Bronchial epithelial cell (primary cell): ENCODE results near the gene UBE2A. TPM values are rescaled to one million over a fixed set of nuclear protein-coding genes. Genes with fewer than 3 reads are reported as not detected.

Experiments used
- DNase-seq: peaks from one replicate; pipeline ENCODE4 v3.0.0-alpha.2; 2010; ENCODE audit warnings: low read depth
- FAIRE-seq: peaks from 2 replicates; lab custom pipeline; 2011; peaks lifted over from hg19 to GRCh38; lab: Jason Lieb, UNC
- H3K27me3 ChIP-seq: 2 replicates; pipeline ENCODE4 v1.5.1; 2011; ENCODE audit warnings: low read length; ENCODE audit not compliant: control insufficient read depth, insufficient read depth
- H3K36me3 ChIP-seq: 2 replicates; pipeline ENCODE4 v1.5.1; 2011; ENCODE audit warnings: low read length; ENCODE audit not compliant: control insufficient read depth, insufficient read depth
- H3K4me3 ChIP-seq: 2 replicates; pipeline ENCODE4 v1.5.1; 2011; ENCODE audit warnings: mild to moderate bottlenecking, low read depth, low read length, control low read depth
- CTCF ChIP-seq: IDR thresholded peaks from 2 replicates; pipeline ENCODE4 v1.5.1; 2011; ENCODE audit warnings: mild to moderate bottlenecking, moderate library complexity, low read length, control low read depth, inconsistent platforms; ENCODE audit not compliant: insufficient read depth, severe bottlenecking
- total RNA-seq: library from RNA; depleted of rRNA; stranded (reverse); fragments of >200 nt; gene quantifications from 2 replicates; pipeline ENCODE4 v1.2.1, GENCODE V29; 2014

UBE2A gene
- total RNA-seq, 1 donor from 2014 or later = 18.4 TPM

- H3K4me3 ChIP-seq = no peak overlapping the region
- TF ChIP-seq CTCF = no peak
- FAIRE-seq (no peak), DNase-seq (no peak)
- H3K27me3 ChIP-seq = no peaks in the 10 kb centered on the region
- no peaks in the 10 kb centered on the region for H3K36me3 ChIP-seq
Measured at GRCh38 chrX:119617517-119618164, 43.3 kb downstream of the UBE2A start.

GRCh38 chrX:119618439-119618838 is 44.1 kb downstream of the UBE2A start:
- no peak for FAIRE-seq
- Histone ChIP-seq H3K36me3 (no peaks in the 10 kb centered on the region), H3K4me3 (no peak overlapping the region)

GRCh38 chrX:119622356-119623232 is 48.2 kb downstream of the UBE2A start:
- no peaks in the 10 kb centered on the region for H3K36me3 ChIP-seq
- no peak overlapping the region for H3K4me3 ChIP-seq
- FAIRE-seq (no peak), DNase-seq (no peak)
- TF ChIP-seq CTCF = no peak
- H3K27me3 ChIP-seq = no peaks in the 10 kb centered on the region

More at GRCh38 chrX:119618439-119618838, 44.1 kb downstream of the UBE2A start:
- no peak for DNase-seq
- H3K27me3 ChIP-seq = no peaks in the 10 kb centered on the region
- TF ChIP-seq CTCF = no peak

GRCh38 chrX:119624417-119624816 is 50.1 kb downstream of the UBE2A start:
- Histone ChIP-seq H3K4me3 (no peak overlapping the region), H3K36me3 (no peaks in the 10 kb centered on the region), H3K27me3 (no peaks in the 10 kb centered on the region)
- no peak for TF ChIP-seq CTCF
- FAIRE-seq = no peak
- no peak for DNase-seq

- H3K4me3 ChIP-seq = no peak overlapping the region
- DNase-seq (no peak), FAIRE-seq (no peak)
- no peaks in the 10 kb centered on the region for H3K27me3 ChIP-seq
- no peak for TF ChIP-seq CTCF
- H3K36me3 ChIP-seq = no peaks in the 10 kb centered on the region
Measured at GRCh38 chrX:119624951-119625668, 50.7 kb downstream of the UBE2A start.
